OCI-LY3 (cell line): ENCODE data around the gene MAB21L3.

Experiments used
- H2AFZ ChIP-seq: fragments of 200-600, 300-600 bp; shearing (Covaris generic); 2 replicates; pipeline ENCODE4 v1.6.0; 2014; ENCODE audit warnings: antibody characterized with exemption, low read depth, low read length
- H3K27ac ChIP-seq: fragments of 200-600, 300-600 bp; sonication (generic); 2 replicates; pipeline ENCODE4 v1.5.1; 2014; ENCODE audit warnings: mild to moderate bottlenecking, low read length, moderate library complexity, mixed read lengths
- H3K27me3 ChIP-seq: fragments of 200-600, 300-600 bp; sonication (generic); 2 replicates; pipeline ENCODE4 v1.6.1; 2014; ENCODE audit warnings: low read depth, low read length, mixed read lengths
- H3K36me3 ChIP-seq: fragments of 200-600, 300-600 bp; sonication (generic); replicated peaks from 2 replicates; pipeline ENCODE3; 2014; ENCODE audit warnings: low read depth, low read length, mixed read lengths
- H3K4me1 ChIP-seq: fragments of 300-600, 200-600 bp; sonication (generic); 2 replicates; pipeline ENCODE4 v1.6.1; 2014; ENCODE audit warnings: low read length, mixed read lengths
- H3K4me2 ChIP-seq: fragments of 200-600, 300-600 bp; sonication (generic); 2 replicates; pipeline ENCODE4 v1.6.1; 2014; ENCODE audit warnings: low read length, mixed read lengths
- H3K4me3 ChIP-seq: fragments of 300-600, 200-600 bp; sonication (generic); 2 replicates; pipeline ENCODE4 v1.5.1; 2014; ENCODE audit warnings: antibody characterized with exemption, mild to moderate bottlenecking, low read length, moderate library complexity
- H3K79me2 ChIP-seq: fragments of 300-600, 200-600 bp; shearing (Covaris generic); 2 replicates; pipeline ENCODE4 v1.6.1; 2014; ENCODE audit warnings: mild to moderate bottlenecking, low read length, mixed read lengths
- H3K9ac ChIP-seq: fragments of 300-600, 200-600 bp; shearing (Covaris generic); 2 replicates; pipeline ENCODE4 v1.6.0; 2014; ENCODE audit warnings: mild to moderate bottlenecking, low read length, moderate library complexity
- H3K9me3 ChIP-seq: fragments of 200-600, 300-600 bp; shearing (Covaris generic); 2 replicates; pipeline ENCODE4 v1.6.1; 2014; ENCODE audit warnings: low read length, mixed read lengths; ENCODE audit not compliant: insufficient read depth
- H4K20me1 ChIP-seq: fragments of 200-600, 300-600 bp; sonication (generic); 2 replicates; pipeline ENCODE4 v1.6.1; 2016; ENCODE audit warnings: low read length, mixed read lengths; ENCODE audit not compliant: insufficient read depth
- EZH2phosphoT487 ChIP-seq: fragments of 200-600 bp; shearing (Covaris generic); IDR thresholded peaks from 2 replicates; pipeline ENCODE4 v1.6.1; 2018; ENCODE audit warnings: antibody characterized with exemption, mixed run types, low read depth
- TF ChIP-seq, protein P1 (sequence below): fragments of 200-600, 300-600 bp; sonication (generic); IDR thresholded peaks from 2 replicates; pipeline ENCODE4 v1.5.1; 2014; ENCODE audit warnings: antibody characterized with exemption, low read length, low read depth

MAB21L3 gene

GRCh38 chr1:116099379-116099778 is 11.8 kb upstream of the MAB21L3 start:
- no peak overlapping the region for H3K4me2 ChIP-seq
- H3K27ac ChIP-seq, result no peak overlapping the region
- H3K36me3 ChIP-seq, result no peaks in the 10 kb centered on the region
- no peak overlapping the region for H3K4me3 ChIP-seq
- no peaks in the 10 kb centered on the region for H4K20me1 ChIP-seq
- no peaks in the 10 kb centered on the region for H3K9me3 ChIP-seq
- no peak overlapping the region for H3K9ac ChIP-seq
- H3K27me3 ChIP-seq, result no peaks in the 10 kb centered on the region
- H3K79me2 ChIP-seq, result no peaks in the 10 kb centered on the region
- TF ChIP-seq, protein P1, sequence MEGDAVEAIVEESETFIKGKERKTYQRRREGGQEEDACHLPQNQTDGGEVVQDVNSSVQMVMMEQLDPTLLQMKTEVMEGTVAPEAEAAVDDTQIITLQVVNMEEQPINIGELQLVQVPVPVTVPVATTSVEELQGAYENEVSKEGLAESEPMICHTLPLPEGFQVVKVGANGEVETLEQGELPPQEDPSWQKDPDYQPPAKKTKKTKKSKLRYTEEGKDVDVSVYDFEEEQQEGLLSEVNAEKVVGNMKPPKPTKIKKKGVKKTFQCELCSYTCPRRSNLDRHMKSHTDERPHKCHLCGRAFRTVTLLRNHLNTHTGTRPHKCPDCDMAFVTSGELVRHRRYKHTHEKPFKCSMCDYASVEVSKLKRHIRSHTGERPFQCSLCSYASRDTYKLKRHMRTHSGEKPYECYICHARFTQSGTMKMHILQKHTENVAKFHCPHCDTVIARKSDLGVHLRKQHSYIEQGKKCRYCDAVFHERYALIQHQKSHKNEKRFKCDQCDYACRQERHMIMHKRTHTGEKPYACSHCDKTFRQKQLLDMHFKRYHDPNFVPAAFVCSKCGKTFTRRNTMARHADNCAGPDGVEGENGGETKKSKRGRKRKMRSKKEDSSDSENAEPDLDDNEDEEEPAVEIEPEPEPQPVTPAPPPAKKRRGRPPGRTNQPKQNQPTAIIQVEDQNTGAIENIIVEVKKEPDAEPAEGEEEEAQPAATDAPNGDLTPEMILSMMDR, result no peak
- TF ChIP-seq EZH2phosphoT487, result no peak
- no peak overlapping the region for H2AFZ ChIP-seq
- no peaks in the 10 kb centered on the region for H3K4me1 ChIP-seq

DNA sequence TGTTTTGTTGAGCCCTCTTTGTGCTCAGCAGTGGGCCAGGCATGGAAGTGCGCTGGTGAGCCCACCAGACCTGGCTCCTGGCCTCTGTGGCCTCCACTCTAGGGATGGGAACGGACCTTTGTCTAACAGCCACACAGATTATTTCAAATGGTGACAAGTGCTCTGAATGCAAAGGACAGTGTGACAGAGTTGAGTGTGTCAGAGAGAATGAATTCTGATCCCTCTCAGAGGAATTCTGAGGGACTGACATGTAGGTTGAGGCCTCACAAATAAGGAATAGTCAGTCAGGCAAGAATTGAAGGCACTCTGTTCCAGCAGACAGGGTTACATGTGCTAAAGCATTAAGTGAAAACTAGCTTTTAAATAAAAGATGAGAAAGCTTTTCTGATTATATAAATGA is 11.3 kb upstream of the MAB21L3 start:
- H3K4me3 ChIP-seq, result no peak overlapping the region
- TF ChIP-seq EZH2phosphoT487, result no peak
- no peak overlapping the region for H2AFZ ChIP-seq
- no peak overlapping the region for H3K4me2 ChIP-seq
- no peaks in the 10 kb centered on the region for H3K27me3 ChIP-seq
- H3K36me3 ChIP-seq, result no peaks in the 10 kb centered on the region
- H3K4me1 ChIP-seq, result no peaks in the 10 kb centered on the region
- H3K9me3 ChIP-seq, result no peaks in the 10 kb centered on the region
- no peak overlapping the region for H3K9ac ChIP-seq
- H3K79me2 ChIP-seq, result no peaks in the 10 kb centered on the region
- H3K27ac ChIP-seq, result no peak overlapping the region
- H4K20me1 ChIP-seq, result no peaks in the 10 kb centered on the region

GRCh38 chr1:116104667-116105066 is 6.5 kb upstream of the MAB21L3 start:
- Histone ChIP-seq H3K4me1 (peaks cover 3% of the 10 kb centered on the region), H3K79me2 (no peaks in the 10 kb centered on the region), H4K20me1 (no peaks in the 10 kb centered on the region), H3K9me3 (no peaks in the 10 kb centered on the region), H3K27me3 (no peaks in the 10 kb centered on the region), H3K36me3 (no peaks in the 10 kb centered on the region), H3K4me3 (no peak overlapping the region), H3K9ac (no peak overlapping the region), H3K27ac (no peak overlapping the region), H2AFZ (no peak overlapping the region), H3K4me2 (no peak overlapping the region)
- no peak for TF ChIP-seq EZH2phosphoT487
- TF ChIP-seq, protein P1, result no peak

DNA sequence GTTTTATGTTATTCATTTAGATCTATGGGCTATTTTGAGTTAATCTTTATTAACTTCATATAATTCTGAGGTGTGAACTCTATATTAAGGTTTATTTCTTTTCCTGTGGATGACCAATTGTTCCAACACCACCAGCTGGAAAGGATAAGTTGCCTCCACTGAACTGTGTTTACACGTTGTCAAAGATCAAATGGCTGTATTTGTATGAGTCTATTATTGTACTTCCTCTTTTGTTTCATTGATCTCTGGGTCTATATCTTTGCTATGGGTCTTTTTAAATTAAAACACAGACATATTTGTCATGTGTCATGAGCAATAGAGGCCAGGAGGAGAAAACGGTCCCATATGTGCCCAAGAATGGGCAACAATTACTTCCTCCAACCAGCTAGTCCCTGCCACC is 5.2 kb upstream of the MAB21L3 start:
- H3K4me2 ChIP-seq, result no peak overlapping the region
- peaks cover 15% of the 10 kb centered on the region for H3K4me1 ChIP-seq
- no peaks in the 10 kb centered on the region for H3K9me3 ChIP-seq
- H3K27me3 ChIP-seq, result no peaks in the 10 kb centered on the region
- no peak overlapping the region for H2AFZ ChIP-seq
- H3K27ac ChIP-seq, result no peak overlapping the region
- H3K9ac ChIP-seq, result no peak overlapping the region
- TF ChIP-seq, protein P1, result no peak
- no peak for TF ChIP-seq EZH2phosphoT487
- no peaks in the 10 kb centered on the region for H4K20me1 ChIP-seq
- H3K36me3 ChIP-seq, result no peaks in the 10 kb centered on the region
- H3K4me3 ChIP-seq, result no peak overlapping the region
- no peaks in the 10 kb centered on the region for H3K79me2 ChIP-seq

DNA sequence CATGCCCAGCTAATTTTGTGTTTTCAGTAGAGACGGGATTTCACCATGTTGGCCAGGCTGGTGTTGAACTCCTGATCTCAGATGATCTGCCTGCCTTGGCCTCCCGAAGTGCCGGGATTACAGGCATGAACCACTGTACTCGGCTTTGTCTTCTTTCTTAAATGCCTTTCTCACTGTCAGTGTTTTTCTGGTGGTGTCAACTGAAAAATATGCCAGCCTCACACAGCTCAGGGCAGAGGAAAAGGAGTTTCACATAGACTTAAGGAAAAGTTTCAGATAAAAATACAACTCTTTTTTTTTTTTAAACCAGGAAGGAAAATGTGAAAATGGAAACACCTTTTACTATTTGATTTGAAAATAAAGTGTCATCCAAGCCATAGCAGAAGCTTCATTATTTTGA is 4.6 kb upstream of the MAB21L3 start:
- H3K4me2 ChIP-seq, result no peak overlapping the region
- TF ChIP-seq, protein P1, result no peak
- TF ChIP-seq EZH2phosphoT487, result no peak
- no peak overlapping the region for H3K27ac ChIP-seq

More for the DNA sequence above, 4.6 kb upstream of the MAB21L3 start:
- Histone ChIP-seq H4K20me1 (no peaks in the 10 kb centered on the region), H3K36me3 (no peaks in the 10 kb centered on the region), H3K27me3 (no peaks in the 10 kb centered on the region), H3K9me3 (no peaks in the 10 kb centered on the region), H3K4me1 (peaks cover 21% of the 10 kb centered on the region), H3K4me3 (no peak overlapping the region), H3K9ac (no peak overlapping the region), H2AFZ (no peak overlapping the region), H3K79me2 (no peaks in the 10 kb centered on the region)
